Right ventricle myocardium inferior (tissue), 1 donor: ENCODE results near the gene EML4. TPM values are rescaled to one million over a fixed set of nuclear protein-coding genes. Genes with fewer than 3 reads are reported as not detected.
A peak's percentile ranks its signal among the peaks of the same experiment; 100 is the strongest.
"Not testable (repeated sequence)": the region's sequence is repeated elsewhere in the genome, so short reads cannot be mapped to it uniquely, and the experiment has no call there.

Experiments
- ATAC-seq: fragments of 200-7000 bp; cut with Tn5 transposase; one replicate; pipeline ENCODE4 v1.9.1; 2020; ENCODE audit warnings: mild to moderate bottlenecking, moderate library complexity
- DNase-seq: peaks from one replicate; pipeline ENCODE4 v3.0.0; 2021; ENCODE audit errors: missing footprints
- intact Hi-C: fragments of 100-400 bp; cut with DNase I; formaldehyde crosslinking; loops from one replicate; pipeline ENCODE4 v1.11.0; 2022
- total RNA-seq: library from RNA; stranded (reverse); fragmentation: NEBNext Ultra II Directional; extraction: Animal tissue kit (Norgen Biotek cat#: 25700); gene quantifications from one replicate; pipeline ENCODE4 v1.2.1, GENCODE V29; 2021
- donor health status: DM: no; HTN: yes; CAD: no; lungs with severe emphysema.

Gene EML4
- total RNA-seq, 1 donor from 2014 or later, result 5.6 TPM

GRCh38 chr2:42167458-42167857, 1.7 kb upstream of the EML4 start:
- DNase-seq (no peak), ATAC-seq (no peak)
- intact Hi-C loops, result no loop called here

GRCh38 chr2:42168459-42169099, 574 bp upstream of the EML4 start:
- DNase-seq (no peak), ATAC-seq (peak; percentile 3)
- intact Hi-C loops, result loop anchor here (2.0 kb wide), 1 partner anchor 66 kb away; no protein-coding TSS in a partner anchor

GRCh38 chr2:42169874-42170521, 845 bp downstream of the EML4 start:
- intact Hi-C loops, result loop anchor here (2.0 kb wide), 1 partner anchor 67 kb away; no protein-coding TSS in a partner anchor
- no peak for DNase-seq
- no peak for ATAC-seq

GRCh38 chr2:42170619-42171395, 1.7 kb downstream of the EML4 start:
- no peak for DNase-seq
- intact Hi-C loops, result no loop called here
- no peak for ATAC-seq

- ATAC-seq, result no peak
- intact Hi-C loops, result no loop called here
These were observed 2.3 kb downstream of the EML4 start for GRCh38 chr2:42171396-42171980.

GRCh38 chr2:42172020-42172419, 2.9 kb downstream of the EML4 start:
- intact Hi-C loops, result no loop called here
- ATAC-seq (no peak), DNase-seq (no peak)

More at GRCh38 chr2:42171396-42171980, 2.3 kb downstream of the EML4 start:
- DNase-seq, result no peak

GRCh38 chr2:42172566-42172965, 3.4 kb downstream of the EML4 start:
- ATAC-seq (no peak), DNase-seq (no peak)
- intact Hi-C loops, result no loop called here

GRCh38 chr2:42173467-42173866, 4.3 kb downstream of the EML4 start:
- intact Hi-C loops, ATAC-seq, DNase-seq: not testable (repeated sequence)

- ATAC-seq, result no peak
- intact Hi-C loops, result no loop called here
- DNase-seq, result no peak
These were observed 8.0 kb downstream of the EML4 start for GRCh38 chr2:42176992-42177738.

- intact Hi-C loops, result no loop called here
- DNase-seq (no peak), ATAC-seq (no peak)
These were observed 9.2 kb downstream of the EML4 start for GRCh38 chr2:42178335-42178734.

GRCh38 chr2:42180300-42180699, 11.1 kb downstream of the EML4 start:
- intact Hi-C loops, result no loop called here
- DNase-seq, result no peak
- ATAC-seq, result no peak

GRCh38 chr2:42182654-42183308, 13.6 kb downstream of the EML4 start:
- DNase-seq (no peak), ATAC-seq (no peak)
- intact Hi-C loops, result no loop called here

GRCh38 chr2:42183775-42184174, 14.6 kb downstream of the EML4 start:
- intact Hi-C loops, result no loop called here
- DNase-seq (no peak), ATAC-seq (no peak)

- ATAC-seq, result no peak
- DNase-seq, result no peak
- intact Hi-C loops, result no loop called here
These were observed 15.2 kb downstream of the EML4 start for GRCh38 chr2:42184346-42184745.

GRCh38 chr2:42185220-42185921, 16.2 kb downstream of the EML4 start:
- intact Hi-C loops, result no loop called here
- DNase-seq, result no peak
- ATAC-seq, result no peak

GRCh38 chr2:42186366-42186765, 17.2 kb downstream of the EML4 start:
- intact Hi-C loops, result no loop called here
- ATAC-seq (no peak), DNase-seq (no peak)

GRCh38 chr2:42186945-42187632, 17.9 kb downstream of the EML4 start:
- ATAC-seq, result no peak
- intact Hi-C loops, result no loop called here
- no peak for DNase-seq
